WTC11 (cell line): ENCODE results near the gene IQCK. TPM values are rescaled to one million over a fixed set of nuclear protein-coding genes. Genes with fewer than 3 reads are reported as not detected.

ENCODE experiments used
- ATAC-seq: fragments of 200-7000 bp; cut with Tn5 transposase; 2 replicates; pipeline ENCODE4 v1.10.0; 2021; ENCODE audit warnings: mild to moderate bottlenecking, moderate library complexity
- CTCF ChIA-PET: fragments of 300-600 bp; sonication (Branson Sonifier 250); formaldehyde crosslinking; loops from one replicate; lab custom pipeline; 2021; ENCODE audit warnings: antibody characterized with exemption; lab: Charles Lee
- POLR2A ChIA-PET: fragments of 350-600 bp; sonication (Branson Sonifier 250); formaldehyde crosslinking; loops from one replicate; lab custom pipeline; 2021; ENCODE audit warnings: antibody characterized with exemption; lab: Charles Lee
- DNase-seq: peaks from one replicate; pipeline ENCODE4 v3.0.0; 2021; ENCODE audit warnings: low spot score
- H3K27ac Mint-ChIP-seq: 2 replicates; pipeline ENCODE4 v1.8.0; 2021; ENCODE audit warnings: mixed read lengths
- H3K27me3 Mint-ChIP-seq: 2 replicates; pipeline ENCODE4 v1.8.0; 2021; ENCODE audit warnings: low read depth, mild to moderate bottlenecking, moderate library complexity, mixed read lengths
- H3K36me3 Mint-ChIP-seq: 2 replicates; pipeline ENCODE4 v1.8.0; 2021; ENCODE audit warnings: mixed read lengths
- H3K4me1 Mint-ChIP-seq: 2 replicates; pipeline ENCODE4 v1.8.0; 2022; ENCODE audit warnings: mixed read lengths
- H3K4me3 Mint-ChIP-seq: 2 replicates; pipeline ENCODE4 v1.8.0; 2021; ENCODE audit warnings: mild to moderate bottlenecking, moderate library complexity, mixed read lengths
- H3K9me3 Mint-ChIP-seq: 2 replicates; pipeline ENCODE4 v1.8.0; 2021; ENCODE audit warnings: mixed read lengths
- CREM ChIP-seq: sonication (generic); formaldehyde crosslinking; IDR thresholded peaks from 2 replicates; pipeline ENCODE4 v1.8.1; 2022; ENCODE audit warnings: mild to moderate bottlenecking, missing genetic modification reagents, moderate library complexity
- FOXK1 ChIP-seq: sonication (generic); formaldehyde crosslinking; IDR thresholded peaks from 2 replicates; pipeline ENCODE4 v1.8.0; 2022; ENCODE audit warnings: mild to moderate bottlenecking, moderate library complexity, missing genetic modification reagents
- GABPB1 ChIP-seq: sonication (generic); formaldehyde crosslinking; IDR thresholded peaks from 2 replicates; pipeline ENCODE4 v1.8.1; 2023; ENCODE audit warnings: mild to moderate bottlenecking, missing genetic modification reagents
- HMGA2 ChIP-seq: fragments of 250-450 bp; sonication (Bioruptor Pico); IDR thresholded peaks from 2 replicates; pipeline ENCODE4 v1.4.0; 2021; ENCODE audit warnings: mild to moderate bottlenecking, moderate library complexity
- JAZF1 ChIP-seq: fragments of 250-450 bp; sonication (Bioruptor Pico); IDR thresholded peaks from 2 replicates; pipeline ENCODE4 v1.9.0; 2021; ENCODE audit warnings: moderate library complexity, mild to moderate bottlenecking, inconsistent platforms
- NFE2L1 ChIP-seq: sonication (generic); formaldehyde crosslinking; IDR thresholded peaks from 2 replicates; pipeline ENCODE4 v1.8.1; 2023; ENCODE audit warnings: missing genetic modification reagents
- NR3C1 ChIP-seq: sonication (generic); formaldehyde crosslinking; conservative IDR thresholded peaks from 2 replicates; pipeline ENCODE4 v1.8.1; 2023; ENCODE audit warnings: low read depth, mild to moderate bottlenecking, missing genetic modification reagents
- OVOL2 ChIP-seq: fragments of 250-450 bp; sonication (Bioruptor Pico); IDR thresholded peaks from 2 replicates; pipeline ENCODE4 v1.9.0; 2021; ENCODE audit warnings: mild to moderate bottlenecking, borderline replicate concordance
- PRRX2 ChIP-seq: fragments of 250-450 bp; sonication (Bioruptor Pico); IDR thresholded peaks from 2 replicates; pipeline ENCODE4 v1.8.0; 2021; ENCODE audit warnings: mild to moderate bottlenecking
- SMAD4 ChIP-seq: sonication (generic); formaldehyde crosslinking; IDR thresholded peaks from 2 replicates; pipeline ENCODE4 v1.8.0; 2022; ENCODE audit warnings: mild to moderate bottlenecking, missing genetic modification reagents
- TCF7 ChIP-seq: sonication (generic); formaldehyde crosslinking; IDR thresholded peaks from 2 replicates; pipeline ENCODE4 v1.8.0; 2022; ENCODE audit warnings: mild to moderate bottlenecking, low read depth, missing genetic modification reagents, moderate library complexity
- ZNF396 ChIP-seq: fragments of 250-450 bp; sonication (Bioruptor Pico); IDR thresholded peaks from 2 replicates; pipeline ENCODE4 v1.8.0; 2021; ENCODE audit warnings: mild to moderate bottlenecking, moderate library complexity, borderline replicate concordance
- total RNA-seq: library from RNA; stranded (reverse); gene quantifications from 3 replicates; pipeline ENCODE4 v1.2.3, GENCODE V29; 2021
- TF ChIP-seq, protein P1 (sequence below): fragments of 250-450 bp; sonication (Bioruptor Pico); conservative IDR thresholded peaks from 2 replicates; pipeline ENCODE4 v1.9.0; 2021; ENCODE audit warnings: mild to moderate bottlenecking
- TF ChIP-seq, protein P2 (sequence below): sonication (generic); formaldehyde crosslinking; conservative IDR thresholded peaks from 2 replicates; pipeline ENCODE4 v1.8.1; 2022; ENCODE audit warnings: mild to moderate bottlenecking, missing genetic modification reagents
- TF ChIP-seq, protein P3 (sequence below): fragments of 250-450 bp; sonication (Bioruptor Pico); IDR thresholded peaks from 2 replicates; pipeline ENCODE4 v1.9.0; 2021; ENCODE audit warnings: mild to moderate bottlenecking, borderline replicate concordance
- TF ChIP-seq, protein P4 (sequence below): sonication (generic); formaldehyde crosslinking; IDR thresholded peaks from 2 replicates; pipeline ENCODE4 v1.8.1; 2023; ENCODE audit warnings: mild to moderate bottlenecking, missing genetic modification reagents, moderate library complexity
- TF ChIP-seq, protein P5 (sequence below): sonication (generic); formaldehyde crosslinking; IDR thresholded peaks from 2 replicates; pipeline ENCODE4 v1.8.1; 2022; ENCODE audit warnings: mild to moderate bottlenecking, missing genetic modification reagents, moderate library complexity, borderline replicate concordance
- TF ChIP-seq, protein P6 (sequence below): sonication (generic); formaldehyde crosslinking; IDR thresholded peaks from 2 replicates; pipeline ENCODE4 v1.8.0; 2022; ENCODE audit warnings: mild to moderate bottlenecking, missing genetic modification reagents
- TF ChIP-seq, protein P7 (sequence below): sonication (generic); formaldehyde crosslinking; IDR thresholded peaks from 2 replicates; pipeline ENCODE4 v1.8.1; 2022; ENCODE audit warnings: mild to moderate bottlenecking, moderate library complexity, missing genetic modification reagents
- TF ChIP-seq, protein P8 (sequence below): sonication (generic); formaldehyde crosslinking; IDR thresholded peaks from 2 replicates; pipeline ENCODE4 v1.8.1; 2023; ENCODE audit warnings: mild to moderate bottlenecking, missing genetic modification reagents, moderate library complexity

The IQCK gene
- total RNA-seq, 1 experiment from 2014 or later: 5.8 TPM

DNA sequence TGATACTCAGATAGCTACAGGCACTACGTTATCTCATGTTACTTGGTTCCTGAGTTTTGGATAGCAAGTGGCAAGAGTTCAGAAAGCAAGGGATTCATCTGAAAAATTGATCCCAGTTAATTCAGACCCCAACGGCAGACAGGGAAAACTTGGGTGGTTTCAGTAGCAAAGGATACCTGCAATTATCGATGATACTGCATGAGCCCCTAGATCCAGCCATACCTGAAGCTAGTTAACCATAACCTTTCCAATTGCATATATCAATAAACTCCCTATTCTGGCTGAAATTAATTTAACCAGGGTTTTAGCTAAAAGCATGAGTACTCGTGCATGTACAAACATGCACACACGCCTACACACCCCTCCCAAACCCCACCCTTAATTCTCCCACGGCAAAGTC lies 4.4 kb upstream of the IQCK start:
- POLR2A ChIA-PET: no interaction called here
- DNase-seq (no peak), ATAC-seq (no peak)
- H3K27me3 Mint-ChIP-seq: no peaks in the 10 kb centered on the region
- H3K27ac Mint-ChIP-seq: no peak overlapping the region
- peaks cover 59% of the 10 kb centered on the region for H3K36me3 Mint-ChIP-seq
- TF ChIP-seq NFE2L1 (CRISPR knock-in tag): no peak
- TF ChIP-seq, protein P1, sequence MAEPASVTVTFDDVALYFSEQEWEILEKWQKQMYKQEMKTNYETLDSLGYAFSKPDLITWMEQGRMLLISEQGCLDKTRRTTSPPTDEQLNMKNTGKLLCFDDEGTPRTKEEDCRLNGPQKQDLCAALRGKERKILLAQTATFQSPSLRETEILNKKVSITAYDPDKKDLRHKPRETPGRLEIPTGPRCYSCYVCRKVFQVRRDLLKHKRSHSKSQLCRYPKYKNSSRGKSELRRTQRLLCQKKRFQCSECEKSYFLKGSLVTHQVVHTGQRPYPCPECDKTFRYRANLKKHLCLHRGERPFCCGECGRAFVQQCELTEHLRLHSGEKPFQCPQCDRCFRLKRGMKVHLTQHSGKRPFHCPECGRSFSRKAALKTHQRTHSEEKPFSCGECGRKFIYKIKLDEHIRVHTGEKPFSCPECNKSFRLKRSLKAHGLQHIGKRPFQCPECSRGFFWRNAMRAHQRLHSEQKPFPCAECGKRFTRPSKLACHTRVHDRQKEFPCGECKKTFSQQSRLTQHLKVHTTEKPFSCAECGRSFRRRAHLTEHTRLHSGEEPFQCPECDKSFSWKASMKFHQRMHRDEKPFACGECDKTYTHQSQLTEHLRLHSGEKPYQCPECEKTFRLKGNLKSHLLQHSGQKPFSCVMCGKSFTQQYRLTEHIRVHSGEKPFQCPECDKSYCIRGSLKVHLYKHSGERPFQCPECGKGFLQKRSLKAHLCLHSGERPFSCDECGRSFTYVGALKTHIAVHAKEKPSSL (CRISPR knock-in tag): no peak
- TF ChIP-seq SMAD4: no peak
- TF ChIP-seq, protein P2, sequence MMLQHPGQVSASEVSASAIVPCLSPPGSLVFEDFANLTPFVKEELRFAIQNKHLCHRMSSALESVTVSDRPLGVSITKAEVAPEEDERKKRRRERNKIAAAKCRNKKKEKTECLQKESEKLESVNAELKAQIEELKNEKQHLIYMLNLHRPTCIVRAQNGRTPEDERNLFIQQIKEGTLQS (CRISPR knock-in tag): no peak
- TF ChIP-seq, protein P3, sequence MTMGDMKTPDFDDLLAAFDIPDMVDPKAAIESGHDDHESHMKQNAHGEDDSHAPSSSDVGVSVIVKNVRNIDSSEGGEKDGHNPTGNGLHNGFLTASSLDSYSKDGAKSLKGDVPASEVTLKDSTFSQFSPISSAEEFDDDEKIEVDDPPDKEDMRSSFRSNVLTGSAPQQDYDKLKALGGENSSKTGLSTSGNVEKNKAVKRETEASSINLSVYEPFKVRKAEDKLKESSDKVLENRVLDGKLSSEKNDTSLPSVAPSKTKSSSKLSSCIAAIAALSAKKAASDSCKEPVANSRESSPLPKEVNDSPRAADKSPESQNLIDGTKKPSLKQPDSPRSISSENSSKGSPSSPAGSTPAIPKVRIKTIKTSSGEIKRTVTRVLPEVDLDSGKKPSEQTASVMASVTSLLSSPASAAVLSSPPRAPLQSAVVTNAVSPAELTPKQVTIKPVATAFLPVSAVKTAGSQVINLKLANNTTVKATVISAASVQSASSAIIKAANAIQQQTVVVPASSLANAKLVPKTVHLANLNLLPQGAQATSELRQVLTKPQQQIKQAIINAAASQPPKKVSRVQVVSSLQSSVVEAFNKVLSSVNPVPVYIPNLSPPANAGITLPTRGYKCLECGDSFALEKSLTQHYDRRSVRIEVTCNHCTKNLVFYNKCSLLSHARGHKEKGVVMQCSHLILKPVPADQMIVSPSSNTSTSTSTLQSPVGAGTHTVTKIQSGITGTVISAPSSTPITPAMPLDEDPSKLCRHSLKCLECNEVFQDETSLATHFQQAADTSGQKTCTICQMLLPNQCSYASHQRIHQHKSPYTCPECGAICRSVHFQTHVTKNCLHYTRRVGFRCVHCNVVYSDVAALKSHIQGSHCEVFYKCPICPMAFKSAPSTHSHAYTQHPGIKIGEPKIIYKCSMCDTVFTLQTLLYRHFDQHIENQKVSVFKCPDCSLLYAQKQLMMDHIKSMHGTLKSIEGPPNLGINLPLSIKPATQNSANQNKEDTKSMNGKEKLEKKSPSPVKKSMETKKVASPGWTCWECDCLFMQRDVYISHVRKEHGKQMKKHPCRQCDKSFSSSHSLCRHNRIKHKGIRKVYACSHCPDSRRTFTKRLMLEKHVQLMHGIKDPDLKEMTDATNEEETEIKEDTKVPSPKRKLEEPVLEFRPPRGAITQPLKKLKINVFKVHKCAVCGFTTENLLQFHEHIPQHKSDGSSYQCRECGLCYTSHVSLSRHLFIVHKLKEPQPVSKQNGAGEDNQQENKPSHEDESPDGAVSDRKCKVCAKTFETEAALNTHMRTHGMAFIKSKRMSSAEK: no peak
- no peak for TF ChIP-seq JAZF1
- TF ChIP-seq CREM (CRISPR knock-in tag): no peak
- TF ChIP-seq, protein P4, sequence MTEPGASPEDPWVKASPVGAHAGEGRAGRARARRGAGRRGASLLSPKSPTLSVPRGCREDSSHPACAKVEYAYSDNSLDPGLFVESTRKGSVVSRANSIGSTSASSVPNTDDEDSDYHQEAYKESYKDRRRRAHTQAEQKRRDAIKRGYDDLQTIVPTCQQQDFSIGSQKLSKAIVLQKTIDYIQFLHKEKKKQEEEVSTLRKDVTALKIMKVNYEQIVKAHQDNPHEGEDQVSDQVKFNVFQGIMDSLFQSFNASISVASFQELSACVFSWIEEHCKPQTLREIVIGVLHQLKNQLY (CRISPR knock-in tag): no peak
- no peaks in the 10 kb centered on the region for H3K9me3 Mint-ChIP-seq
- CTCF ChIA-PET: no interaction called here
- H3K4me3 Mint-ChIP-seq: no peak overlapping the region
- peaks cover 58% of the 10 kb centered on the region for H3K4me1 Mint-ChIP-seq

DNA sequence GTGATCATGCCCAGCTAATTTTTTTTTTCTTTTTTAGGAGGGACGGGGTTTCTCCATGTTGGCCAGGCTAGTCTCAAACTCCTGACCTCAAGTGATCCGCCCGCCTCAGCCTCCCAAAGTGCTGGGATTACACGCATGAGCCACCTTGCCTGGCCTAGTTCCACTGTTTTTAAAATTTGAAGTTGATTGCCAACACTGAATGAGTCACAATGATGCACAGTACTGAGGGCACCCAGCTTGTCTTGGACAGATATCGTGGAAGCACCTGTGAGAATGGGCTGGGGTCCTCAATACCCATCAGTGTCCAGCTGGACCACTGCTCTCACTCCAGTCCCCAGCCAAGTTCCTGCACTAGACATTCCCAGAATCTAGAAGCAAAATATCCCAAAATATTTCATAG lies 2.5 kb upstream of the IQCK start:
- peaks cover 41% of the 10 kb centered on the region for H3K36me3 Mint-ChIP-seq
- H3K9me3 Mint-ChIP-seq: no peaks in the 10 kb centered on the region
- ChIA-PET POLR2A (interaction anchor here (0.6 kb wide), 1 partner anchor 149 kb away, joined by 3 read pairs; no protein-coding TSS in a partner anchor), CTCF (no interaction called here)
- peak overlapping the region; percentile 79 for H3K27ac Mint-ChIP-seq
- H3K4me3 Mint-ChIP-seq: peak overlapping the region; percentile 97
- DNase-seq (no peak), ATAC-seq (no peak)
- H3K4me1 Mint-ChIP-seq: peaks cover 49% of the 10 kb centered on the region
- H3K27me3 Mint-ChIP-seq: no peaks in the 10 kb centered on the region
- no peak for TF ChIP-seq HMGA2 (CRISPR knock-in tag)
- TF ChIP-seq, protein P5, sequence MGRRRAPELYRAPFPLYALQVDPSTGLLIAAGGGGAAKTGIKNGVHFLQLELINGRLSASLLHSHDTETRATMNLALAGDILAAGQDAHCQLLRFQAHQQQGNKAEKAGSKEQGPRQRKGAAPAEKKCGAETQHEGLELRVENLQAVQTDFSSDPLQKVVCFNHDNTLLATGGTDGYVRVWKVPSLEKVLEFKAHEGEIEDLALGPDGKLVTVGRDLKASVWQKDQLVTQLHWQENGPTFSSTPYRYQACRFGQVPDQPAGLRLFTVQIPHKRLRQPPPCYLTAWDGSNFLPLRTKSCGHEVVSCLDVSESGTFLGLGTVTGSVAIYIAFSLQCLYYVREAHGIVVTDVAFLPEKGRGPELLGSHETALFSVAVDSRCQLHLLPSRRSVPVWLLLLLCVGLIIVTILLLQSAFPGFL: no peak
- TF ChIP-seq FOXK1 (CRISPR knock-in tag): no peak
- TF ChIP-seq, protein P3: no peak
- TF ChIP-seq, protein P6, sequence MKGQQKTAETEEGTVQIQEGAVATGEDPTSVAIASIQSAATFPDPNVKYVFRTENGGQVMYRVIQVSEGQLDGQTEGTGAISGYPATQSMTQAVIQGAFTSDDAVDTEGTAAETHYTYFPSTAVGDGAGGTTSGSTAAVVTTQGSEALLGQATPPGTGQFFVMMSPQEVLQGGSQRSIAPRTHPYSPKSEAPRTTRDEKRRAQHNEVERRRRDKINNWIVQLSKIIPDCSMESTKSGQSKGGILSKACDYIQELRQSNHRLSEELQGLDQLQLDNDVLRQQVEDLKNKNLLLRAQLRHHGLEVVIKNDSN (CRISPR knock-in tag): no peak
- no peak for TF ChIP-seq ZNF396 (CRISPR knock-in tag)
- no peak for TF ChIP-seq PRRX2
- TF ChIP-seq OVOL2 (CRISPR knock-in tag): no peak
- TF ChIP-seq NR3C1: no peak
- TF ChIP-seq GABPB1 (CRISPR knock-in tag): no peak
- TF ChIP-seq, protein P7, sequence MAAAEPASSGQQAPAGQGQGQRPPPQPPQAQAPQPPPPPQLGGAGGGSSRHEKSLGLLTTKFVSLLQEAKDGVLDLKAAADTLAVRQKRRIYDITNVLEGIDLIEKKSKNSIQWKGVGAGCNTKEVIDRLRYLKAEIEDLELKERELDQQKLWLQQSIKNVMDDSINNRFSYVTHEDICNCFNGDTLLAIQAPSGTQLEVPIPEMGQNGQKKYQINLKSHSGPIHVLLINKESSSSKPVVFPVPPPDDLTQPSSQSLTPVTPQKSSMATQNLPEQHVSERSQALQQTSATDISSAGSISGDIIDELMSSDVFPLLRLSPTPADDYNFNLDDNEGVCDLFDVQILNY: no peak
- TF ChIP-seq, protein P8, sequence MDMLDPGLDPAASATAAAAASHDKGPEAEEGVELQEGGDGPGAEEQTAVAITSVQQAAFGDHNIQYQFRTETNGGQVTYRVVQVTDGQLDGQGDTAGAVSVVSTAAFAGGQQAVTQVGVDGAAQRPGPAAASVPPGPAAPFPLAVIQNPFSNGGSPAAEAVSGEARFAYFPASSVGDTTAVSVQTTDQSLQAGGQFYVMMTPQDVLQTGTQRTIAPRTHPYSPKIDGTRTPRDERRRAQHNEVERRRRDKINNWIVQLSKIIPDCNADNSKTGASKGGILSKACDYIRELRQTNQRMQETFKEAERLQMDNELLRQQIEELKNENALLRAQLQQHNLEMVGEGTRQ (CRISPR knock-in tag): no peak
- no peak for TF ChIP-seq TCF7
